Astrocyte (in vitro differentiated cells and primary cell): ENCODE data around the gene NPDC1.

Experiments used
- CTCF ChIP-seq: IDR thresholded peaks from 2 replicates; pipeline ENCODE4 v1.5.1; 2011; ENCODE audit warnings: low read depth, mild to moderate bottlenecking, inconsistent platforms, low read length, moderate library complexity; ENCODE audit not compliant: insufficient read depth
- EZH2 ChIP-seq: IDR thresholded peaks from 2 replicates; pipeline ENCODE4 v1.6.1; 2012; ENCODE audit warnings: mild to moderate bottlenecking, low read length, inconsistent platforms; ENCODE audit not compliant: insufficient read depth

- TF ChIP-seq EZH2 (no peak), CTCF (no peak)
These were observed 28.0 kb downstream of the NPDC1 start for GRCh38 chr9:137017791-137018497.
